HepG2 (cell line): ENCODE results near the gene NUDCD3. TPM values are rescaled to one million over a fixed set of nuclear protein-coding genes. Genes with fewer than 3 reads are reported as not detected.

Experiments
- ATAC-seq: fragments of 200-7000 bp; cut with Tn5 transposase; 3 replicates; pipeline ENCODE4 v1.9.1; 2020; ENCODE audit warnings: mild to moderate bottlenecking, moderate library complexity
- BruUV-seq: library from RNA; stranded (reverse); fragments of 400-500 nt; replicated peaks from 2 replicates; lab custom pipeline; 2021; lab: Mats Ljungman, UMichigan
- CTCF ChIA-PET: fragments of 300-600 bp; formaldehyde crosslinking; extraction: SDS; loops from one replicate; lab custom pipeline; 2021; ENCODE audit warnings: low total read pairs, inconsistent platforms, low intra/inter-chr PET ratio; lab: Yijun Ruan, JAX
- POLR2A ChIA-PET: fragments of 350-600 bp; sonication (Branson Sonifier 250); formaldehyde crosslinking; loops from one replicate; lab custom pipeline; 2020; ENCODE audit warnings: antibody characterized with exemption, inconsistent platforms; lab: Yijun Ruan, JAX
- DNase-seq: peaks from one replicate; pipeline ENCODE4 v3.0.0-alpha.2; 2015; ENCODE audit warnings: low spot score
- FAIRE-seq: peaks from 3 replicates; lab custom pipeline; 2011; peaks lifted over from hg19 to GRCh38; lab: Jason Lieb, UNC
- H2AFZ ChIP-seq: one replicate; pipeline ENCODE4 v1.6.1; 2011; ENCODE audit warnings: low read length, inconsistent platforms
- H3K27ac ChIP-seq: fragments of 300-600 bp; 3 replicates; pipeline ENCODE4 v1.8.0; 2011; ENCODE audit warnings: mixed run types, mild to moderate bottlenecking, mixed read lengths, low read length, inconsistent platforms; ENCODE audit not compliant: insufficient read depth; ENCODE audit errors: extremely low read length
- H3K27me3 ChIP-seq, 2 experiments: fragments of 200-600 bp in 1 of 2; 2 replicates in 1 of 2; 3 replicates in 1 of 2; pipeline versions ENCODE4 v1.6.0 to v1.8.0; 2011; ENCODE audit warnings: low read length in 2 of 2, mild to moderate bottlenecking in 2 of 2, moderate library complexity in 2 of 2, inconsistent platforms in 1 of 2; ENCODE audit not compliant: insufficient read depth in 2 of 2, control insufficient read depth in 1 of 2
- H3K36me3 ChIP-seq, 2 experiments: fragments of 200-600 bp in 1 of 2; replicated peaks in 1 of 2; 2 replicates in 1 of 2; 3 replicates in 1 of 2; pipeline versions ENCODE4 v1.5.1 to v1.8.0; 2011; ENCODE audit warnings: low read length in 2 of 2, inconsistent platforms in 1 of 2; ENCODE audit not compliant: insufficient read depth in 2 of 2, control insufficient read depth in 1 of 2
- H3K4me1 ChIP-seq: 2 replicates; pipeline ENCODE4 v1.5.1; 2012; ENCODE audit warnings: low read length, inconsistent platforms; ENCODE audit not compliant: insufficient read depth
- H3K4me2 ChIP-seq: 2 replicates; pipeline ENCODE4 v1.6.0; 2011; ENCODE audit warnings: low read depth, low read length, inconsistent platforms
- H3K4me3 ChIP-seq, 3 experiments: fragments of 200-600 bp in 1 of 3; sonication (generic), shearing (Covaris generic) in 1 of 3; replicated peaks in 1 of 3; 2 replicates each; pipeline ENCODE4 v1.5.1; 2011 to 2016; ENCODE audit warnings: low read length in 3 of 3, inconsistent platforms in 2 of 3, low read depth in 2 of 3, mild to moderate bottlenecking in 2 of 3, control low read depth in 1 of 3, mixed read lengths in 1 of 3; ENCODE audit not compliant: insufficient read depth in 1 of 3
- H3K79me2 ChIP-seq: one replicate; pipeline ENCODE4 v1.6.1; 2011; ENCODE audit warnings: low read length, inconsistent platforms; ENCODE audit not compliant: insufficient read depth
- H3K9ac ChIP-seq: 2 replicates; pipeline ENCODE4 v1.6.0; 2011; ENCODE audit warnings: mild to moderate bottlenecking, low read depth, low read length, inconsistent platforms; ENCODE audit not compliant: insufficient read depth
- H3K9me3 ChIP-seq: 2 replicates; pipeline ENCODE4 v1.5.1; 2012; ENCODE audit warnings: mild to moderate bottlenecking, low read length
- H4K20me1 ChIP-seq: 2 replicates; pipeline ENCODE4 v1.6.0; 2011; ENCODE audit warnings: inconsistent platforms, mild to moderate bottlenecking, low read length, moderate library complexity; ENCODE audit not compliant: insufficient read depth
- FOXA1 ChIP-seq, 2 experiments: fragments of 450-650 bp in 1 of 2; sonication (generic) in 1 of 2; formaldehyde crosslinking in 1 of 2; IDR thresholded peaks; 2 replicates each; pipeline versions ENCODE4 v1.4.0 to v1.6.1; 2016 to 2020; ENCODE audit warnings: missing genetic modification reagents in 1 of 2
- MXI1 ChIP-seq: IDR thresholded peaks from 3 replicates; pipeline ENCODE4 v1.6.1; 2012; ENCODE audit warnings: low read depth, low read length, inconsistent platforms, borderline replicate concordance
- PCBP1 ChIP-seq: fragments of 200-400 bp; formaldehyde crosslinking; IDR thresholded peaks from 2 replicates; pipeline ENCODE4 v1.6.1; 2017; ENCODE audit warnings: mild to moderate bottlenecking, low read depth, low read length, borderline replicate concordance
- RBFOX2 ChIP-seq: fragments of 200-400 bp; formaldehyde crosslinking; IDR thresholded peaks from 2 replicates; pipeline ENCODE4 v1.6.1; 2017; ENCODE audit warnings: low read depth, mild to moderate bottlenecking, low read length
- ZNF121 ChIP-seq: sonication (generic); formaldehyde crosslinking; IDR thresholded peaks from 2 replicates; pipeline ENCODE4 v1.5.0; 2020; ENCODE audit warnings: mild to moderate bottlenecking, missing genetic modification reagents
- WGBS: methylation state at CpG from one replicate; pipeline ENCODE4 v1.1.6; 2017; ENCODE audit warnings: low lambda C conversion rate; 5-methylcytosine and 5-hydroxymethylcytosine counted together
- in situ Hi-C: cut with HindIII; loops from 2 replicates; pipeline ENCODE4 v1.10.0; 2017; ENCODE audit warnings: low pct_unique_long_range_greater_than_20kb; ENCODE audit not compliant: extremely low pct_ligation_motif_present
- intact Hi-C: fragments of 100-400 bp; cut with micrococcal nuclease; formaldehyde crosslinking; loops from one replicate; pipeline ENCODE4 v1.10.0; 2022; ENCODE audit not compliant: unreplicated experiment
- polyA plus RNA-seq, 8 experiments: library from polyadenylated mRNA; depleted of rRNA in 3 of 8; stranded (reverse) in 7 of 8; unstranded in 1 of 8; fragments of >200 nt; fragmentation: Illumina TruSeq in 4 of 8; extraction: Trizol in 4 of 8; gene quantifications; 2 replicates each; pipeline versions ENCODE4 v1.2.1 to v1.2.3, GENCODE V29; 2011 to 2016; ENCODE audit warnings: low read depth in 4 of 8, missing spikeins in 1 of 8, mixed read lengths in 1 of 8; ENCODE audit not compliant: insufficient read depth in 1 of 8
- total RNA-seq, 5 experiments: library from RNA; depleted of rRNA; stranded (reverse); fragments of >200 nt; fragmentation: Illumina TruSeq; extraction: Trizol; gene quantifications; 2 replicates each; pipeline ENCODE4 v1.2.3, GENCODE V29; 2016; ENCODE audit warnings: low read depth in 1 of 5
- TF ChIP-seq, protein P1 (sequence below): sonication (generic); formaldehyde crosslinking; IDR thresholded peaks from 2 replicates; pipeline ENCODE4 v1.5.0; 2020; ENCODE audit warnings: missing genetic modification reagents, mild to moderate bottlenecking, borderline replicate concordance

NUDCD3 gene
- total and polyA plus RNA-seq, 2 of the 13 experiments (the other 11 are each of a cell fraction or from before 2014, with no cell fraction given) = 20.8 to 49.9 TPM

DNA sequence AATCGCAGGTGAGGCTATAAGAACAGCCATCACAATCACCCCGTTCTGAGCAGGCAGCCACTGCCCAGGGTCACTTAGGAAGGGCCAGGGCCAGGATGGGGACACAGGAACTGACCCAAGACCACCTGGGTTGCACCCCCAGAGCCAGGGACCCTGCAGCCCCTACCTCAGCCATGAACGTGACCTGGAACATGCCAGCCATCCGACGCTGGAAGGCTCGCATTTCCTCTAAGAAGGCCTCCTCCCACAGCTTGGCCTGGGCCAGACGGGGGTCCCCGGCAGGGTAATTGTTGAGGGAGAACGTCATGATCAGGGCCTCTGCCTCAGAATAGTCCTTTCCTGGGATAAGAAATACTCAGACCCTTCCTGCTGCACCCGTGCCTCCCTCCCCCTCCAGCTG, 45.6 kb upstream of the NUDCD3 start:
- POLR2A ChIA-PET = interaction anchor here (1.4 kb wide), 1 partner anchor 38 kb away, joined by 6 read pairs; the partner anchor contains the start of gene DDX56
- no peak for FAIRE-seq

DNA sequence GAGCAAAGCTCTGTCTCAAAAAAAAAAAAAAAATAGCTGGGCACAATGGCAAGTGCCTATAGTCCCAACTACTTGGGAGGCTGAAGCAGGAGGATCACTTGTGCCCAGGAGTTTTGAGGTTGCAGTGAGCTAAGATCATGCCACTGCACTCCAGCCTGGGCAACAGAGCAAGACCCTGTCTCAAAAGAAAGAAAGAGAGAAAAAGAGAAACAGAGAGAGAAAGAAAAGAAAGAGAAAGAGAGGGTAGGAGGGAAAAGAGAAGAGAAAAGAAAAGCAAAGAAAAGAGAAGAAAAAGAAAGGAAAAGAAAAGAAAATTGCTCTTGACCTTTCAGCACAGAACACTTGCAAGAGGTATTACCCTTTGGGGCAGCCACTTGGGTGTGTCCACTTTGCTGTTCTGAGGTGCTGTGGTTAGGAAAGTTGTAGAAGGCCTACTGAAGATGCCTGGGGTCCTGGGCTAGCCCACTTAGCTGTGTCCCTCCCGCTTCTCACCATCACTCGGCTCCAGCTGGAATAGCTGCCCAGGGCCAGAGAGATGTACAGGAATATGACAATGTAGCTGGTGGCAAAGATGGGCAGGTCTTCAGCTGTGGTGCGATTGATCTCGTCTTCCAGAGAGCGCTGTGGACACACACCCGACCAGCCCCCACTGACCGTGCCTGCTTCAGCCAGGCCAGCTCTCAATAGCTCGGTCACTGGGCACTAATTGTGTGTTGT, 45.0 kb upstream of the NUDCD3 start:
- peaks cover 19% of the 10 kb centered on the region for H4K20me1 ChIP-seq
- H3K9ac ChIP-seq = no peak overlapping the region
- H3K27me3 ChIP-seq = no peaks in the 10 kb centered on the region
- in situ Hi-C loops = no loop called here
- CTCF ChIA-PET = interaction anchor here (2.5 kb wide), 1 partner anchor 30 kb away, joined by 14 read pairs; no protein-coding TSS in a partner anchor
- TF ChIP-seq RBFOX2 (0 out of 2 replicates have a peak, but pooled peaks have one; percentile 20), MXI1 (no peak), ZNF121 (CRISPR knock-in tag) (0 out of 2 replicates have a peak, but pooled peaks have one; percentile 26)
- TF ChIP-seq, protein P1, sequence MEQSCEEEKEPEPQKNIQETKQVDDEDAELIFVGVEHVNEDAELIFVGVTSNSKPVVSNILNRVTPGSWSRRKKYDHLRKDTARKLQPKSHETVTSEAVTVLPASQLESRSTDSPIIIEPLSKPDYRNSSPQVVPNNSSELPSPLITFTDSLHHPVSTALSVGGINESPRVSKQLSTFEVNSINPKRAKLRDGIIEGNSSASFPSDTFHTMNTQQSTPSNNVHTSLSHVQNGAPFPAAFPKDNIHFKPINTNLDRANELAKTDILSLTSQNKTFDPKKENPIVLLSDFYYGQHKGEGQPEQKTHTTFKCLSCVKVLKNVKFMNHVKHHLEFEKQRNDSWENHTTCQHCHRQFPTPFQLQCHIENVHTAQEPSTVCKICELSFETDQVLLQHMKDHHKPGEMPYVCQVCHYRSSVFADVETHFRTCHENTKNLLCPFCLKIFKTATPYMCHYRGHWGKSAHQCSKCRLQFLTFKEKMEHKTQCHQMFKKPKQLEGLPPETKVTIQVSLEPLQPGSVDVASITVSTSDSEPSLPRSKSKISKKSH = no peak
- no peak for ATAC-seq
- peaks cover 56% of the 10 kb centered on the region for H3K79me2 ChIP-seq
- intact Hi-C loops = no loop called here
- no peak overlapping the region for H3K27ac ChIP-seq
- H3K9me3 ChIP-seq = no peaks in the 10 kb centered on the region
- no TSS peak for BruUV-seq
- H3K4me2 ChIP-seq = peak overlapping the region; percentile 98
- peaks cover 8 to 41% of the 10 kb centered on the region in 2 experiments for H3K36me3 ChIP-seq
- no peak overlapping the region for H2AFZ ChIP-seq
- POLR2A ChIA-PET = interaction anchor here (1.4 to 1.8 kb wide), 3 partner anchors 30 to 47 kb away, joined by 5 to 6 read pairs (median 6); partner anchors contain the start of genes DDX56 and TMED4
- DNase-seq = no peak
- WGBS = 98% methylated on average over 8 of the region's 8 CpGs
- FAIRE-seq = no peak
- H3K4me3 ChIP-seq = no peak overlapping the region
- peaks cover 72% of the 10 kb centered on the region for H3K4me1 ChIP-seq

More for the DNA sequence above, 45.6 kb upstream of the NUDCD3 start:
- ATAC-seq (no peak), DNase-seq (no peak)
- intact Hi-C loops = no loop called here
- BruUV-seq = no TSS peak
- H3K79me2 ChIP-seq = peaks cover 61% of the 10 kb centered on the region
- H3K9ac ChIP-seq = no peak overlapping the region
- in situ Hi-C loops = no loop called here
- no peaks in the 10 kb centered on the region for H3K9me3 ChIP-seq
- H3K4me2 ChIP-seq = peak overlapping the region; percentile 98
- peaks cover 6 to 41% of the 10 kb centered on the region in 2 experiments for H3K36me3 ChIP-seq
- peaks cover 19% of the 10 kb centered on the region for H4K20me1 ChIP-seq
- no peaks in the 10 kb centered on the region for H3K27me3 ChIP-seq
- H3K27ac ChIP-seq = no peak overlapping the region
- H2AFZ ChIP-seq = no peak overlapping the region
- TF ChIP-seq PCBP1 = 0 out of 2 replicates have a peak, but pooled peaks have one; percentile 11
- TF ChIP-seq FOXA1 (IDR thresholded peaks at IDR 0.05) = no peak
- no peak for TF ChIP-seq FOXA1 (CRISPR knock-in tag; IDR thresholded peaks at IDR 0.05)
- 76% methylated on average over 4 of the region's 10 CpGs for WGBS
- 0 out of 6 replicates have a peak overlapping the region, but pooled peaks of 1 of the 3 experiments have one; percentile 22 for H3K4me3 ChIP-seq
- CTCF ChIA-PET = no interaction called here
- peaks cover 75% of the 10 kb centered on the region for H3K4me1 ChIP-seq
